Neural cell (in vitro differentiated cells): ENCODE results near the gene FBXO8. TPM values are rescaled to one million over a fixed set of nuclear protein-coding genes. Genes with fewer than 3 reads are reported as not detected.

Source experiments
- H2AFZ ChIP-seq: fragments of 200-600, 300-800 bp; sonication (generic), shearing (Covaris generic); 2 replicates; pipeline ENCODE4 v1.6.0; 2014; ENCODE audit warnings: low read depth, mild to moderate bottlenecking, antibody characterized with exemption, low read length, moderate library complexity
- H3F3A ChIP-seq: fragments of 200-600 bp; shearing (Covaris generic); 2 replicates; pipeline ENCODE4 v1.6.1; 2016; ENCODE audit warnings: mild to moderate bottlenecking, moderate library complexity, mixed read lengths, antibody characterized with exemption, low read length; ENCODE audit not compliant: insufficient read depth, poor library complexity, severe bottlenecking
- H3K27ac ChIP-seq: fragments of 200-600, 300-800 bp; sonication (generic), shearing (Covaris generic); 2 replicates; pipeline ENCODE4 v1.5.1; 2014; ENCODE audit warnings: mild to moderate bottlenecking, low read length, moderate library complexity
- H3K27me3 ChIP-seq: fragments of 300-800, 200-600 bp; sonication (generic), shearing (Covaris generic); 2 replicates; pipeline ENCODE4 v1.6.0; 2014; ENCODE audit warnings: mild to moderate bottlenecking, low read depth, low read length, moderate library complexity; ENCODE audit not compliant: insufficient read depth
- H3K36me3 ChIP-seq: fragments of 300-800, 200-600 bp; sonication (generic), shearing (Covaris generic); 2 replicates; pipeline ENCODE4 v1.5.1; 2014; ENCODE audit warnings: mild to moderate bottlenecking, antibody characterized with exemption, low read length, moderate library complexity; ENCODE audit not compliant: insufficient read depth
- H3K4me2 ChIP-seq: fragments of 300-800, 200-600 bp; sonication (generic), shearing (Covaris generic); 2 replicates; pipeline ENCODE4 v1.6.0; 2014; ENCODE audit warnings: mild to moderate bottlenecking, low read length
- H3K4me3 ChIP-seq: fragments of 300-800, 200-600 bp; sonication (generic), shearing (Covaris generic); 2 replicates; pipeline ENCODE4 v1.5.1; 2014; ENCODE audit warnings: mild to moderate bottlenecking, low read length, moderate library complexity
- H3K79me2 ChIP-seq: fragments of 200-600 bp; shearing (Covaris generic); replicated peaks from 2 replicates; pipeline ENCODE4 v1.6.0; 2014; ENCODE audit warnings: mild to moderate bottlenecking, low read length, moderate library complexity; ENCODE audit not compliant: insufficient read depth
- H3K9ac ChIP-seq: fragments of 300-800, 200-600 bp; sonication (generic), shearing (Covaris generic); 2 replicates; pipeline ENCODE4 v1.6.1; 2016; ENCODE audit warnings: mild to moderate bottlenecking, low read length, mixed read lengths
- H3K9me2 ChIP-seq: fragments of 200-600 bp; shearing (Covaris generic); 2 replicates; pipeline ENCODE4 v1.6.1; 2016; ENCODE audit warnings: mild to moderate bottlenecking, low read length, mixed read lengths; ENCODE audit not compliant: insufficient read depth
- H3K9me3 ChIP-seq: fragments of 200-600, 300-800 bp; sonication (generic), shearing (Covaris generic); 2 replicates; pipeline ENCODE4 v1.6.1; 2016; ENCODE audit warnings: mild to moderate bottlenecking, mixed run types, low read length, moderate library complexity, mixed read lengths
- H4K20me1 ChIP-seq: fragments of 200-600 bp; shearing (Covaris generic); 2 replicates; pipeline ENCODE4 v1.6.1; 2016; ENCODE audit warnings: mild to moderate bottlenecking, mixed run types; ENCODE audit not compliant: insufficient read depth
- EP300 ChIP-seq: fragments of 450-650 bp; conservative IDR thresholded peaks from 2 replicates; pipeline ENCODE4 v1.6.1; 2014; ENCODE audit warnings: antibody characterized with exemption, mild to moderate bottlenecking, moderate library complexity; ENCODE audit not compliant: poor library complexity, severe bottlenecking
- EZH2 ChIP-seq: fragments of 200-600, 300-800 bp; shearing (Covaris generic), sonication (generic); IDR thresholded peaks from 2 replicates; pipeline ENCODE4 v1.6.1; 2014; ENCODE audit warnings: antibody characterized with exemption, low read length, borderline replicate concordance, mild to moderate bottlenecking; ENCODE audit not compliant: insufficient read depth, poor library complexity, severe bottlenecking
- MXI1 ChIP-seq: fragments of 450-650 bp; conservative IDR thresholded peaks from 2 replicates; pipeline ENCODE4 v1.6.1; 2014; ENCODE audit warnings: antibody characterized with exemption, mild to moderate bottlenecking; ENCODE audit not compliant: poor library complexity, severe bottlenecking
- POLR2AphosphoS5 ChIP-seq: IDR thresholded peaks from 2 replicates; pipeline ENCODE4 v1.6.1; 2012
- RAD21 ChIP-seq: fragments of 450-650 bp; conservative IDR thresholded peaks from 2 replicates; pipeline ENCODE4 v1.6.1; 2014; ENCODE audit warnings: antibody characterized with exemption, mild to moderate bottlenecking, moderate library complexity
- SMC3 ChIP-seq: fragments of 450-650 bp; conservative IDR thresholded peaks from 2 replicates; pipeline ENCODE4 v1.6.1; 2014; ENCODE audit warnings: antibody characterized with exemption, mild to moderate bottlenecking, moderate library complexity; ENCODE audit not compliant: poor library complexity
- TAF1 ChIP-seq: IDR thresholded peaks from 2 replicates; pipeline ENCODE4 v1.6.1; 2012; ENCODE audit warnings: low read depth
- polyA plus RNA-seq: library from polyadenylated mRNA; depleted of rRNA; stranded (reverse); fragments of >200 nt; gene quantifications from 2 replicates; pipeline ENCODE4 v1.2.3, GENCODE V29; 2014
- TF ChIP-seq, protein P1 (sequence below): fragments of 450-650 bp; IDR thresholded peaks from 2 replicates; pipeline ENCODE4 v1.5.1; 2014; ENCODE audit warnings: antibody characterized with exemption, mild to moderate bottlenecking, moderate library complexity; ENCODE audit not compliant: poor library complexity, severe bottlenecking
- TF ChIP-seq, protein P2 (sequence below): IDR thresholded peaks from 2 replicates; pipeline ENCODE4 v1.6.1; 2012; ENCODE audit warnings: borderline replicate concordance

Gene FBXO8
- polyA plus RNA-seq, 1 donor from 2014 or later = 29.3 TPM

DNA sequence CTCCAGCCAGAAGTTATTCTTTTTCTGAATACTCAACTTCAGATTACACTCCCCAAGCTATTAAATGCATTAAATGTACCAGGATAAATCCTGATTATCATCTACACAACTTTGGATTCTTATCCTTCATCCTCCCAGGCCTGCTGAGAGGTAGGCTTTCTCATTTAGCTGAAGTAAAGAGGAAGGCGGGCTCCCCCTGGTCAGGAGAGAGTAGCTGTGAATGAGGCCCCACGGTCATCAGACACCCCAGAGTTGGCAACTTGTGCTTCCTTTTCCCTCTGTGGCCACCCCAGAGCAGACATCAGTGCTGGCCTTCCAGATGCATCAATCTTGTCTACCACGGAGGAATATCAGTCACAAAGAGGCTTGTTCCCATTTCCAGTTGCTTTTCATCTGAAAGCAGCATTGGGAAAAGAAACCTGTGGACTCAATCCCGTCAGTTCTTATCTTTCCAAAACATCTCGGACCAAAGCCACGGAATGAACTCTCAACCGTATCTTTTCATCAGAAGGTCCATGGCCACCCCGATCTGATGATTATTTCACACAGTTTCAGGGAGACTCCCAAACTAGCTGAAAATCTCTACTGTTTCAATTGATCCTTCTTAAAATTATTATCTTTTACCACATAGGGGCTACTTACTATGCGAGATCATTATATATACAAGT is 79.2 kb downstream of the FBXO8 start:
- Histone ChIP-seq H3F3A (no peaks in the 10 kb centered on the region), H3K9ac (no peak overlapping the region), H3K27me3 (peaks cover 12% of the 10 kb centered on the region), H4K20me1 (no peaks in the 10 kb centered on the region), H3K4me3 (no peak overlapping the region), H3K9me3 (no peaks in the 10 kb centered on the region), H3K4me2 (no peak overlapping the region), H3K9me2 (no peaks in the 10 kb centered on the region), H2AFZ (no peak overlapping the region), H3K79me2 (no peaks in the 10 kb centered on the region), H3K36me3 (no peaks in the 10 kb centered on the region), H3K27ac (no peak overlapping the region)
- TF ChIP-seq, protein P1, sequence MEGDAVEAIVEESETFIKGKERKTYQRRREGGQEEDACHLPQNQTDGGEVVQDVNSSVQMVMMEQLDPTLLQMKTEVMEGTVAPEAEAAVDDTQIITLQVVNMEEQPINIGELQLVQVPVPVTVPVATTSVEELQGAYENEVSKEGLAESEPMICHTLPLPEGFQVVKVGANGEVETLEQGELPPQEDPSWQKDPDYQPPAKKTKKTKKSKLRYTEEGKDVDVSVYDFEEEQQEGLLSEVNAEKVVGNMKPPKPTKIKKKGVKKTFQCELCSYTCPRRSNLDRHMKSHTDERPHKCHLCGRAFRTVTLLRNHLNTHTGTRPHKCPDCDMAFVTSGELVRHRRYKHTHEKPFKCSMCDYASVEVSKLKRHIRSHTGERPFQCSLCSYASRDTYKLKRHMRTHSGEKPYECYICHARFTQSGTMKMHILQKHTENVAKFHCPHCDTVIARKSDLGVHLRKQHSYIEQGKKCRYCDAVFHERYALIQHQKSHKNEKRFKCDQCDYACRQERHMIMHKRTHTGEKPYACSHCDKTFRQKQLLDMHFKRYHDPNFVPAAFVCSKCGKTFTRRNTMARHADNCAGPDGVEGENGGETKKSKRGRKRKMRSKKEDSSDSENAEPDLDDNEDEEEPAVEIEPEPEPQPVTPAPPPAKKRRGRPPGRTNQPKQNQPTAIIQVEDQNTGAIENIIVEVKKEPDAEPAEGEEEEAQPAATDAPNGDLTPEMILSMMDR = no peak
- TF ChIP-seq, protein P2, sequence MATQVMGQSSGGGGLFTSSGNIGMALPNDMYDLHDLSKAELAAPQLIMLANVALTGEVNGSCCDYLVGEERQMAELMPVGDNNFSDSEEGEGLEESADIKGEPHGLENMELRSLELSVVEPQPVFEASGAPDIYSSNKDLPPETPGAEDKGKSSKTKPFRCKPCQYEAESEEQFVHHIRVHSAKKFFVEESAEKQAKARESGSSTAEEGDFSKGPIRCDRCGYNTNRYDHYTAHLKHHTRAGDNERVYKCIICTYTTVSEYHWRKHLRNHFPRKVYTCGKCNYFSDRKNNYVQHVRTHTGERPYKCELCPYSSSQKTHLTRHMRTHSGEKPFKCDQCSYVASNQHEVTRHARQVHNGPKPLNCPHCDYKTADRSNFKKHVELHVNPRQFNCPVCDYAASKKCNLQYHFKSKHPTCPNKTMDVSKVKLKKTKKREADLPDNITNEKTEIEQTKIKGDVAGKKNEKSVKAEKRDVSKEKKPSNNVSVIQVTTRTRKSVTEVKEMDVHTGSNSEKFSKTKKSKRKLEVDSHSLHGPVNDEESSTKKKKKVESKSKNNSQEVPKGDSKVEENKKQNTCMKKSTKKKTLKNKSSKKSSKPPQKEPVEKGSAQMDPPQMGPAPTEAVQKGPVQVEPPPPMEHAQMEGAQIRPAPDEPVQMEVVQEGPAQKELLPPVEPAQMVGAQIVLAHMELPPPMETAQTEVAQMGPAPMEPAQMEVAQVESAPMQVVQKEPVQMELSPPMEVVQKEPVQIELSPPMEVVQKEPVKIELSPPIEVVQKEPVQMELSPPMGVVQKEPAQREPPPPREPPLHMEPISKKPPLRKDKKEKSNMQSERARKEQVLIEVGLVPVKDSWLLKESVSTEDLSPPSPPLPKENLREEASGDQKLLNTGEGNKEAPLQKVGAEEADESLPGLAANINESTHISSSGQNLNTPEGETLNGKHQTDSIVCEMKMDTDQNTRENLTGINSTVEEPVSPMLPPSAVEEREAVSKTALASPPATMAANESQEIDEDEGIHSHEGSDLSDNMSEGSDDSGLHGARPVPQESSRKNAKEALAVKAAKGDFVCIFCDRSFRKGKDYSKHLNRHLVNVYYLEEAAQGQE = no peak

DNA sequence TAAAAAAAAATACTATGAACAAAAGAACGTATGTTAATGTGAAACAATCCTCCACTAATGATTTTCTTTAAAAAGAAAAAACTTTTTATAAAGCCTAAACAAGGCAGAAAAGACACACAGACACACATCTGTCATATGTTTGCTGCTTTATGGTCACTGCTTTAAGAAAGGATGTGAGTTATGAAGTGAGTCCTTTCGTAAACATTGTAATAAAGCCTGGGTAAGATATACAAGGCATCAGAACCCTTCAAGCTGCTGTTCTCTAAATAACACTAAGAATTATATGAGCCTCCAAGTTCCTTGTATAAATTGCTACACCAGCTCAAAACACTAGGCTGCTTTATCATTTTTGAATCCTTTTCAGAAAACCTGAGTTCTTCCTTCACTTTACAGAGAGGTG is 81.6 kb downstream of the FBXO8 start:
- Histone ChIP-seq H3K27ac (no peak overlapping the region), H3K9me2 (no peaks in the 10 kb centered on the region), H4K20me1 (no peaks in the 10 kb centered on the region), H3K36me3 (no peaks in the 10 kb centered on the region), H3K79me2 (no peaks in the 10 kb centered on the region), H3F3A (no peaks in the 10 kb centered on the region), H3K27me3 (no peaks in the 10 kb centered on the region), H3K4me2 (no peak overlapping the region), H3K9me3 (no peaks in the 10 kb centered on the region), H3K9ac (no peak overlapping the region), H3K4me3 (no peak overlapping the region), H2AFZ (no peak overlapping the region)
- TF ChIP-seq TAF1 (no peak), MXI1 (no peak), RAD21 (no peak), SMC3 (no peak), POLR2AphosphoS5 (no peak), EZH2 (no peak), EP300 (no peak)
- TF ChIP-seq, protein P1 = no peak
- TF ChIP-seq, protein P2 = no peak
